ENCODE measurements around the gene RDX.
A peak's percentile ranks its signal among the peaks of the same experiment; 100 is the strongest.

The RDX gene

GRCh38 chr11:110184456-110184855 is 112.0 kb downstream of the RDX start:
- Histone ChIP-seq H3K36me3 (no peaks in the 10 kb centered on the region), H3K9ac (no peak overlapping the region), H3K9me3 (replicated peaks in 1 of 11) (no peaks in the 10 kb centered on the region), H3K4me2 (peak overlapping the region in 3 of 11 experiments; percentile 15 to 30 (median 16); a peak in 4 of 22 replicates), H3K4me1 (peaks cover 0 to 14% (median 5%) of the 10 kb centered on the region in 10 experiments; a peak in 6 of 20 replicates), H3K27me3 (no peaks in the 10 kb centered on the region), H4K20me1 (no peaks in the 10 kb centered on the region), H3K4me3 (no peak overlapping the region), H3K27ac (no peak overlapping the region)
- TF ChIP-seq Cebpa-rat (IDR thresholded peaks at IDR 0.05) = no peak

- no peak for TF ChIP-seq Cebpa-rat (IDR thresholded peaks at IDR 0.05)
Observed at GRCh38 chr11:110182886-110183285, 113.5 kb downstream of the RDX start.

GRCh38 chr11:110179064-110179463 is 117.3 kb downstream of the RDX start:
- Histone ChIP-seq H3K4me3 (no peak overlapping the region), H3K4me1 (peaks cover 0 to 10% (median 1%) of the 10 kb centered on the region in 10 experiments; a peak in 8 of 20 replicates), H3K9ac (no peak overlapping the region), H3K36me3 (no peaks in the 10 kb centered on the region), H3K4me2 (no peak overlapping the region), H4K20me1 (no peaks in the 10 kb centered on the region), H3K27ac (no peak overlapping the region), H3K27me3 (no peaks in the 10 kb centered on the region), H3K9me3 (replicated peaks in 1 of 11) (no peaks in the 10 kb centered on the region)
- no peak for TF ChIP-seq Cebpa-rat (IDR thresholded peaks at IDR 0.05)

More at GRCh38 chr11:110182886-110183285, 113.5 kb downstream of the RDX start:
- Histone ChIP-seq H3K27me3 (no peaks in the 10 kb centered on the region), H3K4me1 (peaks cover 0 to 14% (median 5%) of the 10 kb centered on the region in 10 experiments; a peak in 6 of 20 replicates), H3K4me2 (no peak overlapping the region), H3K27ac (no peak overlapping the region), H4K20me1 (no peaks in the 10 kb centered on the region), H3K9me3 (replicated peaks in 1 of 11) (no peaks in the 10 kb centered on the region), H3K36me3 (no peaks in the 10 kb centered on the region), H3K4me3 (no peak overlapping the region), H3K9ac (no peak overlapping the region)

GRCh38 chr11:110177086-110177456 is 119.3 kb downstream of the RDX start:
- Histone ChIP-seq H3K4me1 (peaks cover 0 to 14% (median 2%) of the 10 kb centered on the region in 10 experiments; a peak in 7 of 20 replicates), H3K9ac (no peak overlapping the region), H4K20me1 (no peaks in the 10 kb centered on the region), H3K27me3 (no peaks in the 10 kb centered on the region), H3K9me3 (replicated peaks in 1 of 11) (no peaks in the 10 kb centered on the region), H3K27ac (no peak overlapping the region), H3K4me2 (no peak overlapping the region), H3K4me3 (no peak overlapping the region), H3K36me3 (no peaks in the 10 kb centered on the region)
- TF ChIP-seq Cebpa-rat (IDR thresholded peaks at IDR 0.05) = no peak

- H3K27me3 ChIP-seq = no peaks in the 10 kb centered on the region
- TF ChIP-seq Cebpa-rat (IDR thresholded peaks at IDR 0.05) = no peak
- H3K4me2 ChIP-seq = peak overlapping the region in 3 of 11 experiments; percentile 2 to 21 (median 21); a peak in 4 of 22 replicates
- no peaks in the 10 kb centered on the region for H3K9me3 ChIP-seq (replicated peaks in 1 of 11)
- H3K9ac ChIP-seq = no peak overlapping the region
- peaks cover 0 to 14% (median 2%) of the 10 kb centered on the region in 10 experiments; a peak in 7 of 20 replicates for H3K4me1 ChIP-seq
- H3K27ac ChIP-seq = no peak overlapping the region
- H4K20me1 ChIP-seq = no peaks in the 10 kb centered on the region
- no peak overlapping the region for H3K4me3 ChIP-seq
- H3K36me3 ChIP-seq = no peaks in the 10 kb centered on the region
Observed at GRCh38 chr11:110176366-110177085, 119.9 kb downstream of the RDX start.

GRCh38 chr11:110174645-110175310 is 121.6 kb downstream of the RDX start:
- Histone ChIP-seq H3K9ac (no peak overlapping the region), H3K36me3 (peaks cover 0 to 1% (median 0%) of the 10 kb centered on the region in 11 experiments; a peak in 1 of 22 replicates), H4K20me1 (no peaks in the 10 kb centered on the region), H3K4me2 (no peak overlapping the region), H3K4me3 (no peak overlapping the region), H3K27me3 (no peaks in the 10 kb centered on the region), H3K4me1 (peaks cover 0 to 14% (median 2%) of the 10 kb centered on the region in 10 experiments; a peak in 7 of 20 replicates), H3K9me3 (replicated peaks in 1 of 11) (no peaks in the 10 kb centered on the region), H3K27ac (no peak overlapping the region)
- TF ChIP-seq Cebpa-rat (IDR thresholded peaks at IDR 0.05) = no peak

- H3K4me1 ChIP-seq = peaks cover 0 to 14% (median 2%) of the 10 kb centered on the region in 10 experiments; a peak in 7 of 20 replicates
- no peak for TF ChIP-seq Cebpa-rat (IDR thresholded peaks at IDR 0.05)
- H3K9me3 ChIP-seq (replicated peaks in 1 of 11) = no peaks in the 10 kb centered on the region
- H3K27ac ChIP-seq = no peak overlapping the region
- H3K36me3 ChIP-seq = peaks cover 0 to 6% (median 0%) of the 10 kb centered on the region in 11 experiments; a peak in 3 of 22 replicates
- no peaks in the 10 kb centered on the region for H3K27me3 ChIP-seq
- H3K4me3 ChIP-seq = no peak overlapping the region
- no peaks in the 10 kb centered on the region for H4K20me1 ChIP-seq
- H3K9ac ChIP-seq = no peak overlapping the region
- H3K4me2 ChIP-seq = no peak overlapping the region
Observed at GRCh38 chr11:110173811-110174644, 122.4 kb downstream of the RDX start.

- Histone ChIP-seq H3K9ac (no peak overlapping the region), H4K20me1 (no peaks in the 10 kb centered on the region), H3K27ac (no peak overlapping the region), H3K36me3 (peaks cover 0 to 11% (median 0%) of the 10 kb centered on the region in 11 experiments; a peak in 5 of 22 replicates), H3K4me2 (no peak overlapping the region), H3K9me3 (replicated peaks in 1 of 11) (no peaks in the 10 kb centered on the region), H3K4me1 (peaks cover 0 to 14% (median 2%) of the 10 kb centered on the region in 10 experiments; a peak in 7 of 20 replicates), H3K4me3 (no peak overlapping the region), H3K27me3 (no peaks in the 10 kb centered on the region)
- TF ChIP-seq Cebpa-rat (IDR thresholded peaks at IDR 0.05) = no peak
Observed at GRCh38 chr11:110172468-110173065, 123.8 kb downstream of the RDX start.
